SH-SY5Y (cell line): ENCODE data around the gene SKP1.

Source experiments
- GATA2 ChIP-seq: IDR thresholded peaks from 2 replicates; pipeline ENCODE4 v1.6.1; 2011; ENCODE audit warnings: mild to moderate bottlenecking, low read depth, low read length
- GATA3 ChIP-seq: IDR thresholded peaks from 2 replicates; pipeline ENCODE4 v1.6.1; 2011; ENCODE audit warnings: low read depth, mild to moderate bottlenecking, low read length, moderate library complexity

DNA sequence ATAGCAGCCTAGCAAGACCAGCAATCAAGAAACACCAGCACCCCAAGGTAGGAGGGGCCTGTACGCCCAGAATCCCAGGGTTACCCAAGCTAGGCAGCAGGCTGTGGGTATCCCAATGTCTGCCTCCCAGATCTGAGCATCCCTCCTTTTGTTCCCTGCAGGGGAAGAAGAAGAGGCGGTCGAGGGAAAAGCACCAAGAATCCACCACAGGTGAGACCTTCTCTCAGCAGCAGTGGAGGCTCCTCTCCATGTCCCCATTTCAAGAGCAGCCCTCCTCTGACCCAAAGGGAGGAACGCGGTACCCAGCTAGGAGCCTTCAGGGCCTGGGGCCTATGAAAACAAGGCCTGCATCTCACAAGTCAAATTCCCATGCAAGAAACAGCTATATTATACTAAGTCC lies 33.3 kb downstream of the SKP1 start:
- no peak for TF ChIP-seq GATA2
- TF ChIP-seq GATA3, result no peak
